Islet of Langerhans (tissue), 1 donor: Measurements from ENCODE around the gene KLC1.

Experiments
- FAIRE-seq: peaks from one replicate; lab custom pipeline; 2011; peaks lifted over from hg19 to GRCh38; lab: Jason Lieb, UNC

Gene KLC1

DNA sequence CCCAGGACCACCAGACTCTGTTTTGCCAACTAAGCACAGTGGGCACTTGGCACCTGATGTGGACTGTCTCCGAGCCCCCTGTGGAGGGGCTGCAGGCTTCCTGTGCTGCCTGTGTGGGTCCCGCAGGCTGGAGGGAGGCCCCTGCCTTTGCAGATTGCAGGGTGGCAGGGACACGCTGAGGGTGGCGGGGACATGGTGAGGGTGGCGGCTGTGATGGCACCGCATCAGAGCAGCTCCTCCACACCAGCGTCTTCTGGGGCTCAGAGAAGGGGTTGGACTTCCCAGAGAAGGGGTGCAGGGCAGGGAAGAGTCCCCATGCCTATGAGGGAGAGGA, 94.7 kb downstream of the KLC1 start:
- no peak for FAIRE-seq

DNA sequence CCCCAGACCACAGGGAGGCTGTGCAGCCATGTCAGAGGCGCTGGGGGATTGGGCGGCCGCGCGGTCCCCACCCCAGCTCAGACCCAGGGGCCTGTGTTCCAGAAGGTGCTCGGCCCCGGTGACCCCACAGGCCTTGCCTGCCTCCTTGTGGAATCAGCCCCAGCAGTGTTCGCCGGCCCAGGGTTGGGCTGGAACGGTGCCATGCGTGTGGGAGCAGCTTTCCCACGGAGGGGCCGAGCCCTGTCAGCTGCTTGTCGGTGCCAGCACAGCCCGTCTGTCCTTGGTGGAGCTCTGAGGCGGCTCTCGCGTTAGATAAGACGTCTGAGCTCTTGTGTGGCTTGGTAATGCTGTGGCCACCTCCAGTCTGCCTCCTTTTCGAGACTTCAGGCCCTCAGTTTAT, 95.1 kb downstream of the KLC1 start:
- FAIRE-seq: no peak

DNA sequence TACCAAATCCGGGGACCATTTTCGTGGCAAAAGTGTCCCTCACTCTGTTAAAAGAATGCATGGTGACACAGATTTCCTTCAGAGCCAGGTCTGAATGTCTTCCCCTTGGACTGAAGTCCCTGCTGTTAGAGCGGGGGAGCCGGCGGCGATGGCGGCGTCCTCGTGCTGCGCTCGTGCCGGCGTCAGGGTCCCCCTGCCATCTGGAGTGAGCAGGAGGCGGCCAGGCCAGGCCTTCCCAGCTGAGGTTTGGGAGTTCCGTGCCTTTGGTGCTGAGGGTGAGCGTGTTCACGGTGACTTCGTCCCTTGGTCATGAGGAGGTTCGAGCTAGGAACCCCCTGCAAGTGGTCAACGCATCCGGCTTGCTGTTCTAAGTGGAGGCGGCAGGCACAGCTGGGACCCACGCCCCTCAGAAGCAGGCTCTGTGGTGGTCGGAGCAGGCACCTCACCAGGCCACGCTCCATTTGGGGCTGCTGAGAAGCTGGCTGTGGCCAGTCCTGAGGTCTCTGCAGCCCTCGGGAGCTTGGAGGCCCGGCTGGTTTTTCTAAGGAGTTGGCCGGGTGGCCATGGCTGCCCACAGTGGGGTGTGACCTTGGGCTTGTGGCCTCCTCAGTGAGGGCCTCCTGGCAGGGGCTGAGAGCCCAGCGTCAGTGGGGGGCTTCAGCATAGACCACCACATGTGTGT, 96.1 kb downstream of the KLC1 start:
- no peak for FAIRE-seq

DNA sequence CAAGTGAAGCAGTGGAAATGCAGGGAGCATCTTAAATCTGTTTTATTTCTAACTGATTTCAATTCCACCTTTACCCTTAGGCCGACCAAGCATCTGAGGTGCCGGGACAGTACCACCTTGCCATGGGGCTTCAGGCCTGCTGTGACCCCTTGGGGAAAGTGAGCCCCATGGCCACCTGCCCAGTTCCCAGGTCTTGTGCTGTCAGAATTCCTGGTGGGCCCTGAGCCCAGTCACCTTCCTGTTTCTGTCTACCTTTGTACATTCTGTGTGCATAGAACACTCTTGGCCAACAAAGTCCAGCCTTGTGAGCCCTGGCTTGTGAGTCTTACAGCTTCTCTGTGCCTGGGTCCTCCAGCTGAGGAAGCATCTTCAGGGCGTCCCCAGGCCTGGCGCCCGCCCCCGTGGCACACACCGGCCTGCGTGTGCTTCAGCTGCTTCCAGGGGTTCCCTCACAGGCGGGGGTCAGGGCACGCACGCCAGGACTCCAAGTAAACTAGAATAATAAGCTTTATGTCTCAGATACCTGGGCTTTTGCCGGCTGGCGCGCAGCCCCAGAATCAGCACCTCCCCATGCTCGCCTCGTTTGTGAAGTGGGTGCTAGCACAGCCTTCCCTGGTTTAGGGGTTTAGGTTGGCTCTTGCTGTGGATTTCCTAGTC, 96.9 kb downstream of the KLC1 start:
- FAIRE-seq: no peak

DNA sequence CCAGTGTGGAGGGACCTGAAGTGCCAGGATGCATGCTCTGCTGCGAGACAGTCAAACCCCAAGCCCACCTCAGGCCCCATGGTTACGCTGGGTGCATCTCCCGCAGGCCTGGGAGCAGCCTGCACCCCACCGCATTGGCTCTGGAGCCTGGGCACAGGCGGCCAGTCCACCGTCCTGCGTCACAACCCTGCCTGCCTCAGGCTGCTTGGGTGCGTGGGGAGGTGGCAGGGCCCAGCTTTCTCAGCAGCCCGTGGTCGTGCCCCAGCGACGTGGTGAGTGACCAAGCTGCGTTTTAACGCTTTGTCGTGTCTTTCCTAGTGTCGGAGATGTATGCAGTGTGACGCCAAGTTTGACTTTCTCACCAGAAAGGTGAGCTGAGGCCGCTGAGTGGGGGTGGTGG, 97.5 kb downstream of the KLC1 start:
- no peak for FAIRE-seq

DNA sequence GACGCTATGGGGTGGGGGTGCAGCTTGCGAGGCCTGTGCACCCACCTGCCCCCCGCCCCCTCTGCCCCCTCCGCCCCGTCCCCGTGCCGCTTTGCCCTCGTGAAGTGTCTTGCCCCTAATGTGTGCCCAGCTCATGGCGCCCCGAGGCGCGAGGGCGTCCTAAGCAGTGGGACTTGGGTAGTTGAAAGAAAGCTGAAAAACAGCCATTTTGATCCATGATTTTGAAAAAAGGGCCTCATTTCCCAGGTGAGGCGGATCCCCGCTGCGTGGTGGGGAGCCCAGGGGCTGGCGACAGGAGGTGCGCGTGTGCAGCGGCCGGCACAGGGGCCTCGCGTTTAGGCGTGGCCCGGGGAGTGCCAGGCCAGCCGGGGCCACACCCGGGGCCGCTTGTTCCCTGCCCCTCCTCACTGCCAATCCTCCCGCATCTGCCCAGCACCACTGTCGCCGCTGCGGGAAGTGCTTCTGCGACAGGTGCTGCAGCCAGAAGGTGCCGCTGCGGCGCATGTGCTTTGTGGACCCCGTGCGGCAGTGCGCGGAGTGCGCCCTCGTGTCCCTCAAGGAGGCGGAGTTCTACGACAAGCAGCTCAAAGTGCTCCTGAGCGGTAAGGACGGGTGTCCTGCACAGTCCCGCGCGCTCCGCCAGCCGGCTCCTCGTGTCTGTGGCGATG, 98.4 kb downstream of the KLC1 start:
- FAIRE-seq: no peak

DNA sequence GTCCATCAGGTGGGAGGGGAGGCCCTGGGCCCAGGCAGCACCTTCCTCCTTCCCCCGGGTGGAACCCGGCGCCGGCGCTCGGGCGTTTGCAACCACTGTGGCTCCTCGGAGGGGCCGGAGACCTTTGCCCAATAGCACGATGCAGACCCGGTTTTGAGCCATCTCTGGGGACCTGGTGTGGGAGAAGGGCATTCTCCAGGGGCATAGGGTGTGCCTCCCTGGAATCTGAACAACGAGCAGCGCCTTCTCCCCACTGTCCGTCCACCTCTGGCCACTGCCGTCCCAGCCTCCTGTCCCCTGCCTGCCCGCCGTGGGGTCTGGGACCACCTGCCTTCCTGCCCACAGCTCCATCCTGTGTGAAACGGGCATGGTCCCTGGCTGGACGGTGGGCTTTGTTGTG, 99.1 kb downstream of the KLC1 start:
- FAIRE-seq: no peak

DNA sequence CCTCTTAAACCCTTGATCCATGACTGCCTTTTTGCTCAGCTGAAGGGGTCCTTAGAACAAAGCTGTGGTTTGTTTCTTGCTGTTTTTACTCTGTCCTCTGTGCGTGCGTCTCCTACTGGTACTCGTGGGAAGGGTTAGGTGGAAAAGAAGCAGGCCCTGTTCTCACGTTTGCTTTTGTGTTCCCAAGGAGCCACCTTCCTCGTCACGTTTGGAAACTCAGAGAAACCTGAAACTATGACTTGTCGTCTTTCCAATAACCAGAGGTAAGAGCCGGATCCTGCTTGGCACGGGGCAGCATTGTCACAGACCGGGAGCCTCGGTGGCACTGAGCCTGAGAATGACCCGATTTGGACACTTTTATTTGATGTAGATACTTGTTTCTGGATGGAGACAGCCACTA, 99.7 kb downstream of the KLC1 start:
- no peak for FAIRE-seq

DNA sequence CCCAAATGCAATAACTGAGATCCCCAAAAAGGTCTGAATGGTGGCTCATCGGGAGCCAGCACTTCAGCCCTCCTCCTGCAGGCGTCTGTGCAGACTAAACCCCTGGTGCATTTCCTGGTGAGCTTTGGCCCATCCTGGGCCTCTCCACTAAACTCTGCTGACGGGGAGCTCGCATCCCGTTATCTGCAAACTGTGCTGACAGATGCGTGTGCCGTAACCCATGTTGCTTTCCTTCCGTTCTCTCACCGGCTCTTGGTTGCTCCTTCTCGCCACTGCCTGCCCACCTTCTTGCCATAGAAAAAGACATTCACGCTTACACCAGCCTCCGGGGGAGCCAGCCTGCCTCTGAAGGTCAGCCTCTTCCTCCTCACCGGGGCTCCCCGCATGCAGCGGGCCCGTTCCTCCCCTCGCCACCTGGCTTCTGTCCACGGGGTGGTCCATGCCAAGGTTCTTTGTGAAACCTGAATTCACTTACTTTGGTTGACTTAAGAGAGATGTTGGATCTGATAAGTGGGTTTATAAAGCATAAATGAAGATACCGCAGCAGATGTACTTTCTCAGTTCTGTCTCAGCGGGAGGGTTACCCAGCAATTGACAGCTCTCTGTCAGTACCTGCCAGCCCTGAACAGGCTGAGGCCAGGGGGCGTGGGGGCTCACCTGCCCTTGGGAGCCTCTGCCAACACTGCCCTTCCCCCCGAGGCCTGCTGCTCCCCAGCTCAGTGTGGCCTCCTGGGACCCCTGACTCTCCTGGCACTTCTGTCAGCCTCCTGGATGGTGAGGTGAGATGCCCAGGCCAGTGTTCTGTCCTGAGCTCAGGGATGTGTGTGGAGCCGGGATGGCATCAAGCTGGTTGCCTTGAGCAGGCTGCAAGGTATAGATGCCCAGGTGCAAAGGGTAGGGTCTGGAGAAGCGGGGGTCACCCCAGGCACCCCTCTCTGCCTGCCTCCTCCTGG, 100.8 kb downstream of the KLC1 start:
- FAIRE-seq: no peak

DNA sequence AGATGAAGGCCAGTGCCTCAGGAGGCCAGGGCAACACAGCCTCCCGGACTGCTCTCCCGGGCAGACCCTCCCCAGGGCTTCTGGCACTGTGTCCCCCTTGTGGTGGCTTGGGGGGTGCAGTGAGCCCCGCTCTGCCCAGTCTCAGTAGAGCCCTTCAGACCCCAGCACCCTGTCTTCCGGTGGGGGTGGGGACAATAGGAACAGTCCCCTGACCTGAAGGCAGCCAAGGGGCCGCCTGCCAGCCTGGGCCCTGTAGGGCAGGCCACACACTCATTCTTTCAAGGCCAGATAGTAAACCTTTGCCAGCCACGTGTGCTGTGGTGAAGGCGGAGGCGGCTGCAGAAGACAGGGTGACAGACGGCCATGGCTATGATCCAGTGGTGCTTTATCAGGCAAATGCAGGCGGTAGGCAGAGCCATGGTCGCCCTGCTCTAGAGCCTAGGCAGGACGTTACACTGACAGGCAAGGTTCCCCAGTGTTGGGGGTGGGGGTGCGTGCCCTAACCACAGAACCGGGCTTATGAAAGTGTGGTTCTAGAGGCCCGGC, 101.6 kb downstream of the KLC1 start:
- no peak for FAIRE-seq

DNA sequence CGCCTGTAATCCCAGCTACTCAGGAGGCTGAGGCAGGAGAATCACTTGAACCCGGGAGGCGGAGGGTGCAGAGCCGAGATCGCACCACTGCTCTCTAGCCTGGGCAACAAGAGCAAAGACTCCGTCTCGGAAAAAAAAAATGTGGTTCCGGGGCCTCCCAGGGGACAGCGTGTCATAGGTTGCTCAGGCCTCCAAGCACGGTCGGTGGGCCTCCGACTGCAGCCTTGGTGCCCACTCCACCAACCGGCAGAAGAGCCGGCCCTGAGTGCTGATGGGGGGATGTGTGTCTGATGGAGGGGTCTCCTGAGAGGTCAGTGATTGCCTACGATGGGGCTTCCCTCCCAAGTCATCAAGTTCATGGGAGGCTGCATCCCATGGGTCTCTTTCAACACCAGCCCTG, 102.5 kb downstream of the KLC1 start:
- no peak for FAIRE-seq

DNA sequence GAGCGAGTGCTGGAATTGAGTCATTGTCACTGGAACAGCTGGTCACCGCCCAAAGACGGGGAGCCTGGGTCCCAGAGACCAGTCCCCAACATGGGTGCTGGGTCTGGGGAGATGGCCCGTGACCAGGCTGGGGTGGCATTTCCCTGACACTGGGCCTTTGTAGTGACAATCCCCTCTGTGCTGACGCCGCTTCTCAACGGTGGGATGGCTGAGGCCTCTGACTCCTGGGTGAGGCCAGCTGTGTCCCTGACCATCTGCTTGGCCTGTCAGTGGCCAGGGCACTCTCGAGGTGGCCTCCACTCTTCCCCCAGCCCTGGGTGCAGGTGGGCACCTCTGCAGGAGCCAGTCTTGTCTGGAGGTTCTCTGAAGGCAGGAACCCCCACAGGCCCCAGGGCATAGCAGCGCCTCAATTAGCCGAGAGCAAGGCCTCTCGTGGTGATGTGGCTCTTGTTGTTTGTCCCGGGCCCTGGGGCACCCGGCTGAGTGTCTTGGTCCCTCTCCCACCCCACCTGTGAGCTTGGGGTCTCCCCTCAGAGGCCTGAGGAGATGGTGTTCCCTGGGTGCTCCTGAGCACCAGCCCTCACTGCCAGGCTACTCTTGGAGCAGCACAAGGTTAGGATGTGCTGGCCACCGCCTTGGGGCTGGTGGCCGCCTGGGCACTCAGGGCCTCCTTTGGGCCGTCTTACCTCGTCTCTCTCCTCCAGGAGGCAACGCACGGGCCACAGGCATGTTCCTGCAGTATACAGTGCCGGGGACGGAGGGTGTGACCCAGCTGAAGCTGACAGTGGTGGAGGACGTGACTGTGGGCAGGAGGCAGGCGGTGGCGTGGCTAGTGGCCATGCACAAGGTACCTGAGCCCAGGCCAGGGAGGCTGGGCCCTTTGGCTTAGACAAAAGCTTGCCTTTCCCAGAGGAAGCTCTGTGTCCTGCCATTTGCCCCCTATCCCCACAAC, 103.2 kb downstream of the KLC1 start:
- no peak for FAIRE-seq

DNA sequence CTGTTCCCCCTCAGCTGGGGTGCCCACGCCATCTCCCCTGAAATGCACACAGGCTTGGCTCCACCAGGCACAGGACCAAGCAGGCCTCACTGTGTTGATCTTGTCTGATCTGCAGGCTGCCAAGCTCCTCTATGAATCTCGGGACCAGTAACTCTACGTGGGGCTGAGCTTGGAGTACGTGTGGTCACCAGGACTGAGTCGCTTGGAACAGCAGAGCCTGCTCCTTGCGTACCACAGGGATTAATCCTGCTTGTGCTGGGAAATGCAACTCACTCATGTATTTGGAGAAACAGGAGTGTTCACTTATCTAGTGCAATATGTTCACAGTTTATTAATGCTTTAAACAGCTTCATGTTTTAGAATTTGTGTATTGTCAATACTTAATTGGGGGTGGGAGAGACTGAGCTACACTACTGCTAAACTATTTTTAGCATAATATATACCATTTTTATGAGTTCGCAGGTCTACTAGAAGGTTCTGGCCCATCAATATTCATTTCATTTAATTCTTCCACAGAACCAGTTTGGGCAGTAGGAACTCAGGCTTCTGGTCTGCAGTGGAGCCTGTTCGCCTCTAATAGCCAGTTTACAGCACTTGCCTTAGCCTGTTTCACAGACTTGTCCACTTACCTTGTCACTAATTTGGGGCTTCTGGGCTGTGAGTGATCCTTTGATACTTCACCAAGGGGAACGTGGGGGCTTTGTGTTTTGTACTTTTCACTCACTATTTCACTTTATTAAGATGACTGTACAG, 104.0 kb downstream of the KLC1 start:
- FAIRE-seq: no peak

DNA sequence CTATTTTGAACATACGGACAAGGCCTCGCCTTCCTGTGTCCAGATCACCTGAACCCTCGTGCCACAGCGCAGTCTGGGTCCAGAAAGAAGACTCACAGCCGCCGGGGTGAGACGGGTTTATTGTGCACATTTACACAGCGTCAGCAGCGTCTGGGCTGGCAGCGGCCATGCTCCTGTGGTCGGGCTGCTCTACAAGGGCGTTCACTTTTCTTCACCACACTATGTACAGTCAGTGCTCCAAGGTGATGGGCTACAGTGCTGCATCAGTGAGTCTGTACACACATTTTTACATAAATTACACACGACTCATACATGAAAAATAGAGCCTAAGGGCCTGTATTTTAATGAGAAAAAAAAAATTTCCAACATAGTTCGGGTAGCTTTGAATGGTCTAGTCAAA, 104.6 kb downstream of the KLC1 start:
- no peak for FAIRE-seq

DNA sequence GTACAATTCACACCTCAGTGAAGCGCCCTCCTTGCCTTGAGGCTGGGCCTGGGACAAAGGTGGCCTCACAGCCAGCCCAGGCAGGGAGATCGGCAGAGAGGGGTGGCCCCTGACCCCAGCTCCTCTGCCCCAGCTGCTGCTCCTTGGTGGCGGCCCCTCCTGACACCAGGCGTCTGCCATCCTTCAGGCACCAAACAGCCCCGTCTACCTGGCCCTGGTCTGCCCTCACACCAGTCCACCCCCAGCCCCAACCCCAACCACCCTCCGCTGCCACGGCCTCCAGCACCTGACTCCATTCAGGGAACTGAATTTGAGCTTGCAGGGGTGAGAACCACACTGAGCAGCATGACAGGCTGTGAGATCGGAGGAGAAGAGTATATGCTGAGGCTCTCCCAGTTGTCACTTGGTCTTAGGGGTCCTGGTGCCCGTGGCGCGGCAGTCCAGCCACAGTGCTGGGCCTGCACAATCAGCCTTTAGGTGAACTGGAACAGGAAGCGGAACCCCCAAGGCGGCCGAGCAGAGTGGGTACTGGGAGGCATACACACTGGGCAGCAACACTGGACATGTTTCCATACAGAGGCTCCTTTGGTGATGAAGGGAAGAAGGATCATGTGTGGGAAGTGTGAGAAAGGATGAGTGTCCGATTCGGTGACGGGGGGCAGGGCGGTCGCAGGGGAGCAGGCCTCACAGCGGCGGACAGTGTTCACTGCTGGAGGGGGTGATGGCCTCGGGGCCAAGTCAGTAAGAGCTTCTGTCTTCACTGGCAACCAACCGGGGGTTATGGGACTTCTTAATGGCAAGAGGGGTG, 105.3 kb downstream of the KLC1 start:
- no peak for FAIRE-seq

DNA sequence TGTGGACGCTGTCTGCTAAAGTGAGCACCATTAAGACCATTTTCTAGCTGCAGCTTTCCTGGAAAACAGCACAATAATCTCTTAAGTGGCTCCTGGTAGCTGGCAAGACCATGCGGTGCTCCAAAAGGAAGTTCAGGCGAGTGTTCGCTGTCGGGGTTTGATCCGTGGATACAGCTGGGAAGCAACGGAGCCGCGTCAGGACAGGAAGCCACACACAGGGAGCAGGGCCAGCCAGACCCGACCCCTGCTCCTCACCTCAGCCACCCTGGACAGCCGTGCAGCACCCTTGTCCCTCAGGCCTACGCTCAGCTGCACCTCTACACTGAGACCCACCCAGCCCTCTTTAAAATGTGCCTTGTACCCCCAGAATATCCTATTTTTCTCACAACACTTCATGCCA, 106.0 kb downstream of the KLC1 start:
- FAIRE-seq: no peak

DNA sequence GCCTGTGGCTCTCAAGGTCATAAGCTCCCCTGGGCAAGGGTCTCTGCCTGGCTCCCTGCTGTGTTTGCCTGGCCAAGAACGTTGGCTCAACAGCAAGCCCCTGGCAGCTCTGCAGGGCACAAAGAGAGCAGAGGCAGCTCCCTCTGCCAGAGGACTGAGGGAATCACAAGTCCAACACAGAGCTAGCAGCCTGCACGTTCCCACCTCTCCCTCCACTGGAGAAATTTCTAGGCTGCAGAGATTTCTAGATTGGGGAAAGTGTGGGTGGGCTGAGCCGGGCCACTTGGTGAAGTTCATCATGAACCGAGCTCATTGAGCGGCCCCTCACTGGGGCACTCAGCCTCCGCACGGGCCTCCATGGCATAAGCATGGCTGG, 106.4 kb downstream of the KLC1 start:
- no peak for FAIRE-seq

DNA sequence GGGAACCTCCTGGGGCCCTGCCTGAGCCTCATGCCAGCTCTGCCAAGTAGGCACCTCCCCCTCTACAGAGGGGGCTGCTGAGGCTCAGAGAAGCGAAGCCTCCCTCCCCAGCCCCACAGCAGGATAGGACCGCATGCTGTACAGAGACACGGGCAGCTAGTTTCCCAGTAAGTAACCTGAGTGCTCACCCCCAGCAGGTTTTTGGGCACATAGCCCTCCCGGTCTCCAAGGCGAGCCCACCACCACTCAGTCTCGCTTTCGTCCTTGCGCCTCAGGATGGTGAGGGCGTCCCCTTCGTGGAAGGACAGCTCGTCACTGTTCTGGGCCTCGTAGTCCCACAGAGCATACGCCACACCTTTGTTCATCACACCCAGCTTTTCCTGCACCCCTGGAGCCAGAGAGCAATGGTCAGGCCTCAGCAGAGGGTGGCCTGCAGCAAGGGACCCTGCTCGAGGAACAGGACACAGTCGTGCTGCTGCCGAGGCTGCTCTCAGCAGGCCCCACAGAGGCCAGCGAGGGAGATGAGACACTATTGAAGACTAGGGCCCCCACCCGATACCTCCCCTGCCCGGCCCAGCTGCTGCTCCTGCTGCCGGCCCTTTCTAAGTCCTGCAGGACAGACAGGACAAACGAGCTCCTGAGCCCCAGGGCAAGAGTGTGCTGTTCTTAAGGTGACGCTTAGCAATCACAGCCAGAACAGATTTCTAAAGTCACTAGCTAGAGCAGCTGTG, 107.0 kb downstream of the KLC1 start:
- FAIRE-seq: no peak
